Neutrophil (primary cell): Measurements from ENCODE around the gene ANO2.

ENCODE experiments used
- H3K27ac ChIP-seq: fragments of 200-600 bp; sonication (generic); 2 replicates; pipeline ENCODE4 v1.5.1; 2016; ENCODE audit warnings: mild to moderate bottlenecking, moderate library complexity
- H3K27me3 ChIP-seq: fragments of 200-600 bp; sonication (generic); 2 replicates; pipeline ENCODE4 v1.6.0; 2016; ENCODE audit warnings: mild to moderate bottlenecking
- H3K36me3 ChIP-seq: fragments of 200-600 bp; sonication (generic); 2 replicates; pipeline ENCODE4 v1.5.1; 2017
- H3K4me1 ChIP-seq, 2 experiments: fragments of 200-600 bp in 1 of 2; sonication (generic) in 1 of 2; 1 replicate in 1 of 2; 2 replicates in 1 of 2; pipeline versions ENCODE4 v1.5.1 to v1.6.1; 2013 to 2016; ENCODE audit warnings: low read depth in 1 of 2, low read length in 1 of 2, mild to moderate bottlenecking in 1 of 2, moderate library complexity in 1 of 2; ENCODE audit not compliant: control insufficient read depth in 1 of 2, insufficient read depth in 1 of 2
- H3K4me3 ChIP-seq, 2 experiments: fragments of 200-600 bp in 1 of 2; sonication (generic) in 1 of 2; 1 replicate in 1 of 2; 2 replicates in 1 of 2; pipeline ENCODE4 v1.5.1; 2013 to 2016; ENCODE audit warnings: low read depth in 1 of 2, low read length in 1 of 2, mild to moderate bottlenecking in 1 of 2, moderate library complexity in 1 of 2
- H3K9me3 ChIP-seq: fragments of 200-600 bp; sonication (generic); 2 replicates; pipeline ENCODE4 v1.5.1; 2016
- TF ChIP-seq, protein P1 (sequence below): fragments of 200-600 bp; sonication (generic); IDR thresholded peaks from 2 replicates; pipeline ENCODE4 v1.5.1; 2016; ENCODE audit warnings: antibody characterized with exemption

Gene ANO2

DNA sequence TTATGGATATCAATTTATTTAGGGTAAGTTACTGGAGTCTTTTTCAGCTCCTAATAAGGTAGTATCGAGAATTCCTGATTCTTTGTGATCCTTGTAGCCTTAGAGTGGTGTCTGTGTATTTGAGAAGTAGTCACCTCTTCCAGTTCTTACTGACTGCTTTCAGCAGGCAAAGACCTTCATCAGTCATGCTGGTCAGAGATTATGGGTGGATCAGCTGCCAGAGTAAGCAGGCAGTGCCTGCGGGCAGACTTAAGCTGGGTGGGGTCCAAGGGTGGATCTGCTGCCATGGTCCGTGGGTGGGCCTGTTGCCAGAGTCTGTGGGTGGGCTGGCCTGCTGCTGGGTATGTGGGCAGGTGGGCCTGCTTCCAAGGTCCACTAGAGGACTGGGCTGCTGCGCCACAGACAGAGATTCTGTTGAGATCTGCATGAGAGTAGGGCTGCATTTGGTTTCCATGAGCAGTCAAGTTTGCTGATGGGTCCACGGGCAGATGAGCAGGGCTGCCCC is 188.7 kb downstream of the ANO2 start:
- TF ChIP-seq, protein P1, sequence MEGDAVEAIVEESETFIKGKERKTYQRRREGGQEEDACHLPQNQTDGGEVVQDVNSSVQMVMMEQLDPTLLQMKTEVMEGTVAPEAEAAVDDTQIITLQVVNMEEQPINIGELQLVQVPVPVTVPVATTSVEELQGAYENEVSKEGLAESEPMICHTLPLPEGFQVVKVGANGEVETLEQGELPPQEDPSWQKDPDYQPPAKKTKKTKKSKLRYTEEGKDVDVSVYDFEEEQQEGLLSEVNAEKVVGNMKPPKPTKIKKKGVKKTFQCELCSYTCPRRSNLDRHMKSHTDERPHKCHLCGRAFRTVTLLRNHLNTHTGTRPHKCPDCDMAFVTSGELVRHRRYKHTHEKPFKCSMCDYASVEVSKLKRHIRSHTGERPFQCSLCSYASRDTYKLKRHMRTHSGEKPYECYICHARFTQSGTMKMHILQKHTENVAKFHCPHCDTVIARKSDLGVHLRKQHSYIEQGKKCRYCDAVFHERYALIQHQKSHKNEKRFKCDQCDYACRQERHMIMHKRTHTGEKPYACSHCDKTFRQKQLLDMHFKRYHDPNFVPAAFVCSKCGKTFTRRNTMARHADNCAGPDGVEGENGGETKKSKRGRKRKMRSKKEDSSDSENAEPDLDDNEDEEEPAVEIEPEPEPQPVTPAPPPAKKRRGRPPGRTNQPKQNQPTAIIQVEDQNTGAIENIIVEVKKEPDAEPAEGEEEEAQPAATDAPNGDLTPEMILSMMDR = no peak
- no peaks in the 10 kb centered on the region for H3K27me3 ChIP-seq
- no peaks in the 10 kb centered on the region for H3K36me3 ChIP-seq
- H3K9me3 ChIP-seq = no peaks in the 10 kb centered on the region
- H3K4me3 ChIP-seq = no peak overlapping the region
- no peak overlapping the region for H3K27ac ChIP-seq
- no peaks in the 10 kb centered on the region for H3K4me1 ChIP-seq

DNA sequence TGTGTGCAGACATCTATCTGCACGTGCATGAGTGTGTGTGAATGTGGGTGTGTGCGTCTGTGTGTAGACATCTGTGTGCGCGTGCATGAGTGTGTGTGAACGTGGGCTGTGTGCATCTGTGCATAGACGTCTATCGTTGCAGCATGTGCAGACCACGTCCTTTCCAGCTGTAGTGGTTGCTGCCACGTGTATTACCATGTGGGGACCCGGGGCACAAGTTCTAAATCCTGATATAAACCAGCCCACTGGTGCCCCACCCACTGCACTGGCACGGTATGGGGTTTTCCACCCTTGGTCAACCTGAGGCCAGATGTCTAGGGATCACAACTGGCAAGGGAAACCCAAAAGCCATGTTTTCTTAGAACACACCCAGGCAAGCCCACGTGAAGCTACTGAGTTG is 197.0 kb downstream of the ANO2 start:
- no peaks in the 10 kb centered on the region for H3K9me3 ChIP-seq
- TF ChIP-seq, protein P1 = no peak
- no peaks in the 10 kb centered on the region for H3K27me3 ChIP-seq
- no peaks in the 10 kb centered on the region for H3K36me3 ChIP-seq
- no peaks in the 10 kb centered on the region for H3K4me1 ChIP-seq
- no peak overlapping the region for H3K4me3 ChIP-seq
- no peak overlapping the region for H3K27ac ChIP-seq

DNA sequence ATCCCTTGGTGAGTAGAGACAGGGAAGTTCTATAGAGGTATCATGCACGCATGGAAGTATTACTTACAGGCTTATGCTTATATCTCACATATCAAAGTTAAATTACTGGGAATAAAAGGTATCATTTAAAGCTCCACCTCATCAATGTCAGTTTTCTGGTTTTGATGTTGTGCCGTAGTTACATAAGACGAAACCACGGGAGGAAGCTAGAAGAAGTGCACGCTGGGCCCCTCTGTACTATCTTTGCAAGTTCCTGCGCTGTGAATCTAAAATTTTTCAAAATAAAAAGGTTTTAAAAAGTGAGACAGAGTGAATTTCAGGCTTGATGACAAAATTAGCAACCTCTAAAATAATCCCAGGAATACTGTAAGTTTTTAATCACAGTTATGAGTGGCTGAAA is 198.1 kb downstream of the ANO2 start:
- Histone ChIP-seq H3K4me1 (no peaks in the 10 kb centered on the region), H3K36me3 (no peaks in the 10 kb centered on the region), H3K27ac (no peak overlapping the region), H3K9me3 (no peaks in the 10 kb centered on the region), H3K4me3 (no peak overlapping the region), H3K27me3 (no peaks in the 10 kb centered on the region)
- TF ChIP-seq, protein P1 = no peak

DNA sequence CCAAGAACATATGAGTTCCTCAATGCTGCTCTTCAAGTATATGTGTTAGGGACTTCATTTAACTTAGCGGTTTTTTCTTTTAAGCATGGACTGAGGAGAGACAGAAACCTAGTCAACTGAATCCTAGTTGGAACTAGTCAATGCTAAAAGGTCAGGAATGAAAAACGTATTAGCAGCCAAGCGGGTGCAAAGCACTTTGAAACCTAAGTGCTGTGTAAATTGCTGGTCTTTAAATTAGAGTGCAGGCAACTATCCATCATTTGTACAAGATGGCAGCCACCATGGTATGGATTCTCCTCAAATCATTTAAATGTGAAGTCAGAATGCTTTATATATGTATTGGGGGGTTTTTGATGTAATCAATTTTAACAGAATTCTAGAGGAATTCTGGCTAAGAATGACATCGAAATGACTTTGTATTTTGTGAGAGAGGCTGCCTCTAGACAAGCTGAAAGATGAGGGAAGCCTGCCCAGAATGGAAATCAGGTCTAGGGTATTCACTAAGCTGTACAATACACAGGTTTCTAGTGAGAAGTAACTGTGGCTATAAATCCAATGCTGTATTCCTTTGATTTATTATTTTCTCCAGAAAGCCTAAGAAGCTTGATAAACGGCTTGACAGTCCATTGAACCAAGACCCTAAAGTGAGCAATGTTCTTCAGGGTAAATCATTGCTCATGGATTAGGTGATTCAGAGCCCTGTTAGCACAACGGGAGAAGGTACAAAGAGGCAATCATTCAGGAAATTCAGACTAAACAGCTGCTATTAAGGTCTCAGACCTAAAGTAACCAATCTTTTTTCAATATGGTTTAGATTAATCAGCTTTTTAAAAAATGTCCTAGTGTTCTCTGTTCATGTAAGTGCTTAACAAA is 198.8 kb downstream of the ANO2 start:
- Histone ChIP-seq H3K4me1 (no peaks in the 10 kb centered on the region), H3K27ac (no peak overlapping the region), H3K4me3 (no peak overlapping the region), H3K27me3 (no peaks in the 10 kb centered on the region), H3K9me3 (no peaks in the 10 kb centered on the region), H3K36me3 (no peaks in the 10 kb centered on the region)
- TF ChIP-seq, protein P1 = no peak

DNA sequence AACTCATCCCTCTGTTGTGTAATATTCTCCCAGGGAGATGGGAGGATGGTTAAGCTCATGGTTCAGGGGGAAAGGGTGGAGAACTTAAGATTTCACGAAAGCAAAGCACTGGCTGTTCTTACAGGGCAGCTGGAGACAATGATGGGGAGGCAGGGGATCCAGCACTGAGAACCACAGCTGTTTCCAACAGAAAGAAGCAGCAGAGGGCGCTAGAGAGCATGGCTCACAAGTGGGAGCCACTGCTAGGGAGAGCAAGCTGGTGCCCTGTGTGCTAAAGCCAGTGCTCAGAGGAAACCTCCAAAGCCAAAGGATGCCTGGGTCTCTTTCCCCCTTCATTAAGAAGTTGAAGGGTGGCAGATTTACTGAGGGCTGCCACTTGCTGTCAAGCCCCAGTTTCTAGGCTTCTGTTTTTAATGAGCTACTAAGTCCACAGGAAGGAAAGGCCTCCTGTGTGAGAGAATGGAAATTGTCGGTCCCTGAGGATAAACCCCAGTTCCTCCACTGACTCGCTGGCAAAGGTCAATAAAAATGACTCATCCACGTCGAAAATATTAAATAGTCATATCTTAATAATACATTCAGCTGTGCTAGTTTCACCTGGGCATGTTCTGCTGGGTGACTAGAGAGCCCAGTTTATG is 199.7 kb downstream of the ANO2 start:
- TF ChIP-seq, protein P1 = no peak
- H3K27ac ChIP-seq = no peak overlapping the region
- H3K27me3 ChIP-seq = no peaks in the 10 kb centered on the region
- H3K4me3 ChIP-seq = no peak overlapping the region
- H3K9me3 ChIP-seq = no peaks in the 10 kb centered on the region
- H3K36me3 ChIP-seq = no peaks in the 10 kb centered on the region
- H3K4me1 ChIP-seq = no peaks in the 10 kb centered on the region
